Type B pancreatic cell (in vitro differentiated cells): Measurements from ENCODE around the gene SLC26A1. TPM values are rescaled to one million over a fixed set of nuclear protein-coding genes. Genes with fewer than 3 reads are reported as not detected.
A peak's percentile ranks its signal among the peaks of the same experiment; 100 is the strongest.

Experiments used
- DNase-seq: peaks from one replicate; pipeline ENCODE4 v3.0.0; 2021; ENCODE audit warnings: mixed read lengths; ENCODE audit not compliant: unreplicated experiment; ENCODE audit errors: extremely low spot score
- H3K27ac Mint-ChIP-seq: 2 replicates; pipeline ENCODE4 v1.8.0; 2021; ENCODE audit warnings: mild to moderate bottlenecking, mixed read lengths
- H3K27me3 Mint-ChIP-seq: 2 replicates; pipeline ENCODE4 v1.8.0; 2021; ENCODE audit warnings: mixed read lengths
- H3K36me3 Mint-ChIP-seq: 2 replicates; pipeline ENCODE4 v1.8.0; 2021; ENCODE audit warnings: mixed read lengths
- H3K4me1 Mint-ChIP-seq: one replicate; pipeline ENCODE4 v1.8.0; 2021; ENCODE audit warnings: mixed read lengths; ENCODE audit not compliant: unreplicated experiment
- H3K4me3 Mint-ChIP-seq: 2 replicates; pipeline ENCODE4 v1.8.0; 2021; ENCODE audit warnings: mild to moderate bottlenecking, mixed read lengths
- H3K9me3 Mint-ChIP-seq: 2 replicates; pipeline ENCODE4 v1.8.0; 2021; ENCODE audit warnings: mixed read lengths
- CTCF ChIP-seq: fragments of 200-600 bp; sonication (generic); conservative IDR thresholded peaks from 2 replicates; pipeline ENCODE4 v1.5.0; 2021; ENCODE audit warnings: antibody characterized with exemption, mild to moderate bottlenecking
- total RNA-seq: library from RNA; stranded (reverse); gene quantifications from 2 replicates; pipeline ENCODE4 v1.2.1, GENCODE V29; 2021; ENCODE audit warnings: low replicate concordance

SLC26A1 gene
- total RNA-seq, 1 donor from 2014 or later: 2.8 TPM

GRCh38 chr4:1014291-1015167 lies 21.3 kb upstream of the SLC26A1 start:
- Mint-ChIP-seq H3K4me3 (peak overlapping the region; percentile 67), H3K36me3 (no peaks in the 10 kb centered on the region), H3K27me3 (peaks cover 5% of the 10 kb centered on the region), H3K9me3 (no peaks in the 10 kb centered on the region), H3K4me1 (peaks cover 6% of the 10 kb centered on the region), H3K27ac (peak overlapping the region; percentile 53)
- no peak for DNase-seq
- TF ChIP-seq CTCF: no peak

GRCh38 chr4:1013225-1014073 lies 20.2 kb upstream of the SLC26A1 start:
- DNase-seq: no peak
- peak overlapping the region; percentile 53 for H3K27ac Mint-ChIP-seq
- H3K4me1 Mint-ChIP-seq: peaks cover 6% of the 10 kb centered on the region
- peak overlapping the region; percentile 67 for H3K4me3 Mint-ChIP-seq
- H3K36me3 Mint-ChIP-seq: no peaks in the 10 kb centered on the region
- TF ChIP-seq CTCF: no peak
- no peaks in the 10 kb centered on the region for H3K9me3 Mint-ChIP-seq
- H3K27me3 Mint-ChIP-seq: peaks cover 13% of the 10 kb centered on the region

- TF ChIP-seq CTCF: no peak
- peak overlapping the region; percentile 57 for H3K4me3 Mint-ChIP-seq
- DNase-seq: no peak
- peaks cover 6% of the 10 kb centered on the region for H3K4me1 Mint-ChIP-seq
- peaks cover 26% of the 10 kb centered on the region for H3K27me3 Mint-ChIP-seq
- H3K27ac Mint-ChIP-seq: no peak overlapping the region
- no peaks in the 10 kb centered on the region for H3K36me3 Mint-ChIP-seq
- H3K9me3 Mint-ChIP-seq: peaks cover 2% of the 10 kb centered on the region
These were observed 19.0 kb upstream of the SLC26A1 start for GRCh38 chr4:1012034-1012739.

- no peak for TF ChIP-seq CTCF
- Mint-ChIP-seq H3K4me3 (no peak overlapping the region), H3K36me3 (no peaks in the 10 kb centered on the region), H3K27me3 (peaks cover 31% of the 10 kb centered on the region), H3K4me1 (peaks cover 6% of the 10 kb centered on the region), H3K9me3 (peaks cover 7% of the 10 kb centered on the region), H3K27ac (no peak overlapping the region)
- DNase-seq: no peak
These were observed 18.4 kb upstream of the SLC26A1 start for GRCh38 chr4:1011666-1012033.

GRCh38 chr4:1011022-1011665 lies 17.9 kb upstream of the SLC26A1 start, which contains the start of gene FGFRL1:
Gene FGFRL1 (plus strand): TSS chr4:1011626. CDS start chr4:1012486, 860 bp downstream.
- H3K27me3 Mint-ChIP-seq: peaks cover 36% of the 10 kb centered on the region
- H3K9me3 Mint-ChIP-seq: peaks cover 7% of the 10 kb centered on the region
- peak; percentile 93 for DNase-seq
- H3K4me1 Mint-ChIP-seq: peaks cover 6% of the 10 kb centered on the region
- TF ChIP-seq CTCF: no peak
- H3K4me3 Mint-ChIP-seq: peak within 1 kb of the TSS; percentile 87
- H3K27ac Mint-ChIP-seq: peak within 1 kb of the TSS; percentile 95
- no peaks in the 10 kb centered on the region for H3K36me3 Mint-ChIP-seq
